GM12872 (cell line): ENCODE data around the gene CRISP1.

ENCODE experiments used
- CTCF ChIP-seq: IDR thresholded peaks from 3 replicates; pipeline ENCODE4 v1.5.1; 2011; ENCODE audit warnings: low read depth, mild to moderate bottlenecking, low read length, moderate library complexity; ENCODE audit not compliant: insufficient read depth

The CRISP1 gene, protein sequence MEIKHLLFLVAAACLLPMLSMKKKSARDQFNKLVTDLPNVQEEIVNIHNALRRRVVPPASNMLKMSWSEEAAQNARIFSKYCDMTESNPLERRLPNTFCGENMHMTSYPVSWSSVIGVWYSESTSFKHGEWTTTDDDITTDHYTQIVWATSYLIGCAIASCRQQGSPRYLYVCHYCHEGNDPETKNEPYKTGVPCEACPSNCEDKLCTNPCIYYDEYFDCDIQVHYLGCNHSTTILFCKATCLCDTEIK

GRCh38 chr6:49866485-49866943 lies at the start of gene CRISP1:
Gene CRISP1, minus strand, starts transcription at chr6:49866535. Its CDS starts 9,135 bp downstream, at chr6:49857400.
- TF ChIP-seq CTCF = no peak

DNA sequence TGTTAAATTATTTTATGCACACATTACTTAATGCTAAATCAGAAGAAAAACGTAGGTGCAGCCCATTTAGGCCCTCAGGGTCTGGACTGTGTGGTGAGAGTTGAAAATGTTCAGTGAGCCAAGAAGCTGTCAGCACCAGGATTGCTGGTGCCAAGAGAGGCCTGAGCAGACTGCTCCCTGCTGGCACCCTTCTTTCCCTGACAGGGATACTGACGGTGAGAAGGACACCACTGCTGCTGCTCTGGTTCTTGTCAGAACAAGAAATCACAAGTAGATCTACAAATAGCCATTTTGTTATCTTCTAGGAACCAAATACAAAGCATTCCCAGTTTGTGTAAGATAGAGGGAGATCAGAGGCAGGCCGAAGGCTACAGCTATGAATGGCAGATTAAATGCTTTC lies 48.7 kb upstream of the CRISP1 start:
- TF ChIP-seq CTCF = no peak

- TF ChIP-seq CTCF = no peak
Observed at GRCh38 chr6:49913636-49914375, 47.5 kb upstream of the CRISP1 start.

DNA sequence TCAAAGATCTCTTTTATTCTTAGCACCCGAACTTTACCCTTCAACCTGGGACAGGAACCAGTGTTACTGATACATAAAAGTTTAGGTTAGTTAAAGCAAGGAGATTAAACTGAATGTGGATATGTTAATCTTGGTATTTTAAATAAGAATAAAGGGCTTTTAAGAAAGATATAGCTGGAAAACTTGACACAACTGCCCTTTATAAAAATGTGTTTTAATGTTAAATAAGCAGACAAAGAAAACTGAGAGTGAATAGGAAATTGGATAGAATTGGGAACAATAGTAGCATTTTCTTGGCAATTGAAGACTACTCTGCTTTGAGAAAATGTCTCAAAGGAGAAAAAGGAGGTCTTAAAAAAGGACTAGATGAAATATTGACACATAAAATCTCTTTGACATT lies 45.9 kb upstream of the CRISP1 start:
- no peak for TF ChIP-seq CTCF

- TF ChIP-seq CTCF = no peak
Observed at GRCh38 chr6:49911252-49911651, 44.9 kb upstream of the CRISP1 start.

GRCh38 chr6:49909563-49909962 lies 43.2 kb upstream of the CRISP1 start:
- TF ChIP-seq CTCF = no peak

DNA sequence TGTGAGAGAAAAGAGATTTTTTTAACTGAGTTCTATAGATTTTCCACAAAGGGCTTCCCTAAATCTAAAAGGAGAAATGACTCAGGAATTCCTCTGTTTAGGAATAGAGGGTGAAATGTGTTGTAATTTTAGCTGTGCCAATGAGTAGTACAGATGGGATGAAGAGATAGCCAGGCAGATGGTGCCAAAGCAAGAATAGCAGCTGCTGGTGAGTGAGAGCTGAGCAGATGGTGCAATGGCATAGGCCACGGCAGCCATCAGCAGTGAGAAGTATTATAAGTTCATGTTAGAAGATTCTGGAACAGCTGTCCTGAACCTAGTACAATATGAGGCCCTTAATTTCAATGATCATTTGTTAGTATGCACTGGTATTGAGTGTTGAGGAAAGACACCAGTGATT lies 40.2 kb upstream of the CRISP1 start:
- no peak for TF ChIP-seq CTCF
